NCI-H2171 treated with DMSO at 0.1 percent for 48 hours (cell line): ENCODE measurements around the gene PGAP2.
"Not testable (repeated sequence)": the region's sequence is repeated elsewhere in the genome, so short reads cannot be mapped to it uniquely, and the experiment has no call there.

Source experiments
- DNase-seq: peaks from one replicate; lab custom pipeline; 2025; lab: John Stamatoyannopoulos, UW

PGAP2 gene

GRCh38 chr11:3855808-3856491, 47.6 kb downstream of the PGAP2 start:
- peak; percentile 2 for DNase-seq

DNA sequence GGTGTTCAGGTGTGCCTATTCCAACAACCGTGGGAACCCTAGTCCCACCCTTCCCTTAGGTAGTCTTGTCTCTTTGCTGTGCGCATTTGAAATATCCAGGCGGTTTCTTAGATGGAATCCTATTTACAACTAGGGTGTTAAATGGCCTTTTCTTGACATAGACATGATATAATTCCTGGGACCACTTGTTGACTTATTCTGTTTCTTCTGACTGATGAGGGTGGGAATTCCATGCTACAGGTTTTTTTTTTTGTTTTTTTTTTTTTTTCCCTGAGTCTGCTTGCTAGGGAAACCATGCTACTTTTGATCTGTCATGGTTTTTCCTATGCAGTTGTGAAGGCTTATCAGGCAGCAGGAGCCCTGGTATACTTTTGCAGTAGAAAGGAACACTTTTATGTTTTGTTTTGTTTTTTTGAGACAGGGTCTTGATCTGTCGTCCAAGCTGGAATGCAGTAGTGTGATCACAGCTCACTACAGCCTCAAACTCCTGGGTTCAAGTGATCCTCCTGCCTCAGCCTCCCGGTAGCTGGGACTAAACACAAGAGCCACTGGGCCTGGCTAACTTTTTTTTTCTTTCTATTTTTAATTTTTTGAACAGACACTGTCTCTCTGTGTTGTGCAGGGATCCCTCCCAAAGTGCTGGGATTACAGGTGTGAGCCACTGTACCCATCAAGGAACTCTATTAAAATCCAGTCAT, 48.6 kb downstream of the PGAP2 start:
- no peak for DNase-seq

GRCh38 chr11:3857628-3858027, 49.3 kb downstream of the PGAP2 start:
- no peak for DNase-seq

GRCh38 chr11:3859373-3859881, 51.1 kb downstream of the PGAP2 start:
- DNase-seq = no peak

GRCh38 chr11:3860375-3860774, 52.0 kb downstream of the PGAP2 start:
- DNase-seq = no peak

- DNase-seq = not testable (repeated sequence)
These were observed 52.6 kb downstream of the PGAP2 start for GRCh38 chr11:3860898-3861393.

DNA sequence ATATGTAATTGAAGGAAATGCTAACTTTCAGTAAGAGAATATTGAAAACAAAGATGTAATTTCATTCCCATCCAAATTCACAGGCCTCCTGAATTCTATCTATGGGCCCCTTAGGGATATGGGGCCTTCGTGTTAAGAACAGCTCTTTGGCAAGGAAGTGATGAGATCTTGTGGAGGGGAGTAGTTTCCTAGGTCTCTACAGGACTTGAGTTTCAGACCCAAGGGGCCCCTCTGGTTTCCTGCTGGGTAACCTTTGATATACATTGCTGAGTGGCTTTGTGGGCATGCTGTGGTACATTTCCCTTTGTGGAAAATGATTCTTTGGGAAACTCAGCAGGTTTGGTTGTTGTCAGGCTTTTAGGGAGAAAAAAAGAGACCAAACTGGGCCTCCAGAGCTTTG, 53.3 kb downstream of the PGAP2 start:
- no peak for DNase-seq

GRCh38 chr11:3865388-3866193, 57.2 kb downstream of the PGAP2 start:
- DNase-seq = no peak

GRCh38 chr11:3866206-3866605, 57.8 kb downstream of the PGAP2 start:
- no peak for DNase-seq

DNA sequence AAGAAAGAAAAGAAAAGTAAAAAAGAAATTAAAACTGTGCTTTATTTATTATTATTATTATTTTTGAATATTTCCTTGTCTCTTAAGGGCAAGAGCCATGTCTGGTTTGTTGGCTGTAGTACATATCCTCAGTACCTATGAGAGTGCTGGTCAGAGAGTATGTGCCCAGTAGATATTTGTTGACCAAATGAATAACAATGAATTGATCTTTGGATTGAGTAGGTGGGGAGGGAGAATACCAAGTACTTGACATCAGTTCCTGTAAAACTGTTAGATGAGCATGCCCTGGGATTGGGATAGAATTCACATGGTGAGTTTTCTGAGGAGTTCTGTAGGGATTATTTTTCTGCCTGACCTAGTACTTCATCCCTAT, 58.5 kb downstream of the PGAP2 start:
- no peak for DNase-seq

DNA sequence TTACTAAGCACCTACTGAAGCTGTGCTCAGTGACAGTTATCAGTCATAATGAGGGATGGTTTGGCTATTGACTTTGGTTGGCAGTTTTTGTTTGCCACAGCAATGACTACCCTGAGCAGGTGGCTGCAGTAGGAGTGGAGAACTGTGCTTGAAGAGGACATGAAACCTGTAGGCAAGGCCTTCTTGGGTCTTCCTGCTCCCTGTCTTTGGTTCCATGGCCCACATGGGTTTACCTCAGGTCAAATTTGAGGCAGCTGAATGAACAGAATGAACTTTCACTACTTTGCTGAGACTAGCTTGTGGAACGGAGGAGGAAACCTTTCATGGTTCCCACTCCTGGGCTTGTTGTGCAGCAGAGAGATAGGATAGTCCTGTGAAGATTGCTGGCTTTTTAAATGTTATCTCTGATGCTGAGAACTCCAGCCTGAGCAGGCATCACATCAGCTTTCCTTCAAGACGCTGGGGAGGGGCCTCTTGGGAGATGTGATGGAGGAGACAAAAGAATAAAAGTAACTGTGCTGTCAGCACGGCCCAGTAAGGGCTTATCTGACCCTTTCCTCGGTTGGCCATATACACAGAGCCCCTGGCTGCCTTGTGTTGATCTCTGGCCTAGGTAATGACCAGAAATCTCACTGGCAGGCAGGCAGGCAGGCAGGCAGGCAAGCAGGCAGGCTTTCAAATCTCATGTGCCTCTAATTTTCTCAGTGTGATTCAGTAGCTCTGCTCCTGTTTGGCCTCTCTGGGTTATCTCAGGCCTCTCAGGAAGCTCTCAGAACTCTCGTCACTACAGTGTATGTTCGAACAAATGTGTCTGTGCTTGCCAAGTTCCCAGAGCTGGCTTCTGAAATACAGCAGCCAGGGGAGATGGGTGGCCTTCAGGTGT, 59.1 kb downstream of the PGAP2 start:
- no peak for DNase-seq

GRCh38 chr11:3873712-3874349, 65.5 kb downstream of the PGAP2 start:
- DNase-seq = no peak
